Activated naive CD8-positive, alpha-beta T cell treated with anti-CD3 and anti-CD28 coated beads, Interleukin-2, amount 10 ng/mL, durations not matched to agents 7 days and 5 days (primary cell): ENCODE data around the gene CDK2. TPM values are rescaled to one million over a fixed set of nuclear protein-coding genes. Genes with fewer than 3 reads are reported as not detected.

Source experiments
- ATAC-seq: fragments of 150-1000 bp; cut with Tn5 transposase; one replicate; pipeline ENCODE4 v1.10.0; 2021; ENCODE audit warnings: low read depth, moderate library complexity
- POLR2A ChIA-PET: fragments of 350-600 bp; sonication (Branson Sonifier 250); formaldehyde crosslinking; loops from one replicate; lab custom pipeline; 2021; ENCODE audit warnings: antibody characterized with exemption; lab: Charles Lee
- DNase-seq: peaks from one replicate; pipeline ENCODE4 v3.0.0; 2021
- H3K27ac Mint-ChIP-seq: one replicate; pipeline ENCODE4 v1.8.0; 2022; ENCODE audit warnings: mild to moderate bottlenecking, mixed read lengths
- H3K27me3 Mint-ChIP-seq: one replicate; pipeline ENCODE4 v1.8.0; 2022; ENCODE audit warnings: mild to moderate bottlenecking, moderate library complexity, mixed read lengths
- H3K36me3 Mint-ChIP-seq: one replicate; pipeline ENCODE4 v1.8.0; 2021; ENCODE audit warnings: mild to moderate bottlenecking, mixed read lengths
- H3K4me1 Mint-ChIP-seq: one replicate; pipeline ENCODE4 v1.8.0; 2021; ENCODE audit warnings: mixed read lengths
- H3K4me3 Mint-ChIP-seq: one replicate; pipeline ENCODE4 v1.8.0; 2022; ENCODE audit warnings: mild to moderate bottlenecking, moderate library complexity, mixed read lengths
- H3K9me3 Mint-ChIP-seq: one replicate; pipeline ENCODE4 v1.8.0; 2021; ENCODE audit warnings: mixed read lengths
- total RNA-seq, 2 experiments: library from RNA; stranded (reverse); gene quantifications; one replicate each; pipeline ENCODE4 v1.2.3, GENCODE V29; 2021

The CDK2 gene
- total RNA-seq, 2 experiments from 2014 or later, result 117 to 125 TPM

DNA sequence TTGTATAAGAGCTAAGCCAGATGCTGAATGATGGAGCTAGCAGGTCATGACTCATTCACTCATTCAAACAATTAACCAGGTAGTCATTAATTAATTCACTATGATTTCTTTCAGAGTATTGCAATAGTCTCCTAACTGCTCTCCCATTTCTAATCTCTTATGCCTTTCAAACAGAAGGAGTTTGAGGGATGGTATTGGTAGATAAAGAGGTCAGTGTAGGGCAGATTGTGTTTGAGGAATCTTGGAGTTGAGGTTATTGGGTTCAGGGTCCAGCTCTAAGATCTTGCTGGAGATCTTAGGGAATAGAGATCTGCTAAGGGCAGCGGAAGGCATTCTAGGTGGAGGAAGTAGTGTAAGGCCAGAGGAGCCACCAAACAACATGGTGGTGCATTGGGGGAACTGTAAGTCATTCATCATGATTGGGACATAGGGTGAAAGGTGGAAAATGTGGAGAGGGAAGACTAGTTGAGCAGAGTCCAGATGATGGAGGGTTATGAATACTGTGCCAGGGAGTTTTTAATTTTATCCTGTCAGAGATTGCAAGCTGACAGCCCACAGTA lies 24.0 kb upstream of the CDK2 start:
- no peak overlapping the region for H3K4me3 Mint-ChIP-seq
- H3K27me3 Mint-ChIP-seq, result no peaks in the 10 kb centered on the region
- POLR2A ChIA-PET, result interaction anchor here (0.5 to 3.9 kb wide), 5 partner anchors 12 to 81 kb away, joined by 3 to 23 read pairs (median 9); partner anchors contain the start of genes DGKA, PYM1 and RAB5B
- H3K4me1 Mint-ChIP-seq, result peaks cover 47% of the 10 kb centered on the region
- DNase-seq (no peak), ATAC-seq (no peak)
- H3K36me3 Mint-ChIP-seq, result peaks cover 62% of the 10 kb centered on the region
- no peaks in the 10 kb centered on the region for H3K9me3 Mint-ChIP-seq
- peak overlapping the region; percentile 30 for H3K27ac Mint-ChIP-seq

DNA sequence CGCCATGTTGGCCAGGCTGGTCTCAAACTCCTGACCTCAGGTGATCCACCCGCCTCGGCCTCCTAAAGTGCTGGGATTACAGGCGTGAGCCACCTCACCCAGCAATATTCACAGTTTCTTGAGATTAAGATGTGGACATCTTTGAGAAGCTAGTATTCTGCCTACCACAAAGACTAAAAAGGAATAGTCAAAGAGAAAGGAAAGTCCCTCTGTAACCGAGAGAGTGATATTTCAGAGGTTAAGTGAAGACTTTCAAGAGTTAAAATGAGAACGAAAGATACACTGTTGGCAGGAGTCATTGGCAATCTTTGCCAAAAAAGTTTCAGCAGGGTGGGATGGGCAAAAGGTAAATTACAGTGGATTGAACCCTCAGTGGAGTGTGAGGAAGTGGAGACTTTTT lies 20.1 kb upstream of the CDK2 start:
- Mint-ChIP-seq H3K27ac (no peak overlapping the region), H3K36me3 (peaks cover 50% of the 10 kb centered on the region), H3K27me3 (no peaks in the 10 kb centered on the region), H3K4me3 (no peak overlapping the region), H3K9me3 (no peaks in the 10 kb centered on the region), H3K4me1 (peaks cover 19% of the 10 kb centered on the region)
- POLR2A ChIA-PET, result interaction anchor here (0.7 to 1.8 kb wide), 7 partner anchors 9 to 1595 kb away, joined by 3 to 5 read pairs (median 3); partner anchors contain the start of genes ORMDL2, RAB5B and SARNP
- DNase-seq, result no peak
- no peak for ATAC-seq

DNA sequence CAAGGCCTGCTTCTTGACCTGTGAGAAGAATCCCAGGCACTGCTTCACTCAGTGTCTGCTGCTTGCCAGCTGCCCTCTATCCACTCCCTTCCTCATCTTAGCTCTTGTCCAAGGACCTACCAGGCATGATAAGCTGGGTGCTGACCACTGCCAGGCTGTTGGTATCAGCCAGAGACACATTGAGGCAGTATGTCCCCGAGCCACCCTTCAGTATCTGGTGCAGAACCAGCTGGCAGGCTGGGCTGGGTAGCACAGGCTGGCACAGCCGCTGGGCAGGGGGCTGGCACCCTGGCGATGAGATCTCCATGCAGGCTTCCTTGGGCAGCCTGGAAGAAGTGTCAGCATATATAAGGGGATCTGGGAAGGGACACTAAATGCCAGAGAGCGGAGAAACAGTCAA lies 11.3 kb upstream of the CDK2 start:
- H3K27ac Mint-ChIP-seq, result no peak overlapping the region
- POLR2A ChIA-PET, result interaction anchor here (0.6 to 6.0 kb wide), 9 partner anchors 9 to 150 kb away, joined by 3 to 38 read pairs (median 8); partner anchors contain the start of genes DNAJC14 and RAB5B
- no peak overlapping the region for H3K4me3 Mint-ChIP-seq
- peaks cover 13% of the 10 kb centered on the region for H3K4me1 Mint-ChIP-seq
- H3K9me3 Mint-ChIP-seq, result no peaks in the 10 kb centered on the region
- peaks cover 26% of the 10 kb centered on the region for H3K36me3 Mint-ChIP-seq
- DNase-seq (no peak), ATAC-seq (peak; percentile 8)
- no peaks in the 10 kb centered on the region for H3K27me3 Mint-ChIP-seq

DNA sequence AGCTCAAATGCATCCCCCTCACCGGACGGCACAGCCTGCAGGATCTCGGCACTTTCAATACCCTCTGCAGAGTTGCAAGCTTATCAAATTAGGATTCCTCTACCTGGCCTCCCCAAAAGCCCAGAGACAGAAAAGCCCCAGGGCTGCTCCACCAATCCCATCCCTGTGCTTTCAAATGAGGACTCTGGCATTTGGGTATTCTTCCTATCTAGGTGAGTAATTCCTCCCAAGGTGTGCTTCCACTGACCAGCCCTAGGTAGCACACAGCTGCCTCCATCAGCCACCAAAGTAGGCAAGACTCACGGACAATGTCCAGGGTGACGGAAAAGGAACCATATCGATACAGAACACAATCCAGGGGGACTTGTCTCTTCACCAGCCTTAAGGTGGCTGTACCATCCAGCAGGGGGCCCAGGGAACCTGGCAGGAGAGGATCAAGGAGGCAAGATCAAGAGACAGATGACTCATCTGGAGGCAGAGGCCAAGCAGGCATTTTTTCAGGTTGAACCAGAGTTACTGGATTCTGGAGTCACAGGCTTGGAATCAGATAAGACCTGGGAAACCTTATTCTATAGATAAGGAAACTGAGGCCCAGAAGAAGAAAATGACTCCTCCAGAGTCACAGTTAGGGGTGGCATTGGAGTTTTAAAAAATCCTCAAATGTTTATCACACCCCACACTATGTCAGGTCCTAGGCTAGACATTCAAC lies 10.7 kb upstream of the CDK2 start:
- H3K27me3 Mint-ChIP-seq, result no peaks in the 10 kb centered on the region
- H3K36me3 Mint-ChIP-seq, result peaks cover 26% of the 10 kb centered on the region
- no peaks in the 10 kb centered on the region for H3K9me3 Mint-ChIP-seq
- POLR2A ChIA-PET, result interaction anchor here (0.6 to 6.0 kb wide), 9 partner anchors 9 to 150 kb away, joined by 3 to 38 read pairs (median 8); partner anchors contain the start of genes DNAJC14 and RAB5B
- H3K4me3 Mint-ChIP-seq, result no peak overlapping the region
- peak; percentile 69 for ATAC-seq
- H3K4me1 Mint-ChIP-seq, result peaks cover 13% of the 10 kb centered on the region
- H3K27ac Mint-ChIP-seq, result peak overlapping the region; percentile 2
- peak; percentile 48 for DNase-seq

DNA sequence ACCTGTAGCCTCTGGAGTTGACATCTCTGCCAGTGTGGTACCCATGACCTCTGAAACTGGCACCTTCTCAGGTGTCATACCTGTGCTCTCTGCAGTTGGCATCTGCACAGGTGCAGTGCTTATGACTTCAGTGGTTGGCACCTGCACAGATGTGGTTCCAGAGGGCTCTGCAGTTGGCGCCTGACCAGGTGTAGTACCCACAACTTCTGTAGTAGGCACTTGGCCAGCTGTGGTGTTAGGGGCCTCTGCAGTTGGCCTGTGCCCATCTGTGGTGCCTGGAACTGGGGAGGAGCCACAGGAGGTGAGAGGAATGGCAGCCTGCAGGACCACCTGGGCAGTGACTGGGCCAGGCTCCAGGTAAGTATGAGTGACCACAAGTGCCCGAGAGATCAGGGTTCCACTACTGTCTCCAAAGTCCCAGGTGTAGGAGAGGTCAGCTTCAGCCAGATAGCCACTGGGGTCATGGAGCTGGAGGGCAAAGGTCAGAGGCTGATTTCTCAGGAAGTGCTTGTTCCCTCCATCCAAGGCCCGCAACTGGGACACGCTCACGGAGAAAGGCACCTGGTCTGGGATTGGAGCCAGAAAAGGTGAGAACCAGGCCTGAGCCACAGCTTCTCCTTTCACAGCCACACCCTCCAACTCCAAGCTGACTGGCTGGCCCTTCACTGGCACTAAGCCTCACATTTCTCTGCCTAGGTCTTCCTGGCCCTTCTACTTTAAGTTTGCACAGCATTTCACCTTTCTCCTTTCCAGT lies 9.3 kb upstream of the CDK2 start:
- H3K27ac Mint-ChIP-seq, result peak overlapping the region; percentile 46
- no peak overlapping the region for H3K4me3 Mint-ChIP-seq
- ATAC-seq (peak; percentile 4), DNase-seq (no peak)
- peaks cover 16% of the 10 kb centered on the region for H3K36me3 Mint-ChIP-seq
- H3K4me1 Mint-ChIP-seq, result peaks cover 10% of the 10 kb centered on the region
- H3K27me3 Mint-ChIP-seq, result no peaks in the 10 kb centered on the region
- H3K9me3 Mint-ChIP-seq, result no peaks in the 10 kb centered on the region
- POLR2A ChIA-PET, result interaction anchor here (0.6 to 6.0 kb wide), 7 partner anchors 8 to 94 kb away, joined by 3 to 38 read pairs (median 8); partner anchors contain the start of gene RAB5B

DNA sequence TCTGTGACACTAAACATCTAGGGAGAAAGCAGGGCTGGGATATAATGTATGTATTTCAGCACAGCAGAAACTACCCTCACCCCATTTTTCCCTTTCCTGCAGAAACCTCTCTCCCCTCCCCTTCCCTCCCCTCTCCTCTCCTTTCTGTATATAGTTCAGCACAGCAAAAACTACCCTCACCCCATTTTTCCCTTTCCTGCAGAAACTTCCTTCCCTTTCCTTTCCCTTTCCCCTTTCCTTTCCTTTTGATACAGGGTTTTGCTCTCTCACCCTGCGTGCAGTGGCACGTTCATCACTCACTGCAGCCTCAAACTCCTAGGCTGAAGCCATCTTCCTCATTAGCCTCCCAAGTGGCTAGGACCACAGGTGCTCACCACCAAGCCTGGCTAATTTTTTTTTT lies 2.9 kb upstream of the CDK2 start:
- no peak for DNase-seq
- ATAC-seq, result no peak
- Mint-ChIP-seq H3K4me1 (peaks cover 22% of the 10 kb centered on the region), H3K27ac (peak overlapping the region; percentile 60), H3K36me3 (peaks cover 7% of the 10 kb centered on the region), H3K27me3 (no peaks in the 10 kb centered on the region), H3K4me3 (no peak overlapping the region), H3K9me3 (no peaks in the 10 kb centered on the region)
- POLR2A ChIA-PET, result interaction anchor here (1.1 kb wide), 1 partner anchor 10 kb away, joined by 4 read pairs; the partner anchor contains the start of gene RAB5B

DNA sequence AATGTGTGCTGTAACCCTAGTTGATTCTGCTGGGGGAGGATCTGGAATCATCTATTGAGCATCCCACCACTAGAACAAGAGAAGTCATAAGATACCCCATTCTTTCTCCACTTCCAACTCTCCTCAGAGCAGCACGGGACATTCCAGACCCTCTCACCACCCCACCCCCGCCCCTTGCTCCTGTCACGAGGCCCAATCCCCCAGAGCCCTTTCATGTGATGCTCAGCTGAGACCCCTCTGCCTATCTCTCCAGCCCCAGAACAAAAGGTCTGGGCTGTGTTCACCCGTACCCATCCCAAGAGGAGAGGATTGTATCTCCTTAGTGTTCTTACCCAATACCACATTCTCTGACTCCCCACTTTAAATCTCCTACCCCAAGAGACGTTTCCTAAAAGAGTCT lies 1.4 kb upstream of the CDK2 start:
- POLR2A ChIA-PET, result interaction anchor here (1.0 kb wide), 1 partner anchor 8 kb away, joined by 3 read pairs; no protein-coding TSS in a partner anchor
- Mint-ChIP-seq H3K27me3 (no peaks in the 10 kb centered on the region), H3K27ac (no peak overlapping the region), H3K36me3 (peaks cover 7% of the 10 kb centered on the region), H3K4me1 (peaks cover 24% of the 10 kb centered on the region), H3K4me3 (no peak overlapping the region), H3K9me3 (no peaks in the 10 kb centered on the region)
- no peak for DNase-seq
- ATAC-seq, result no peak

DNA sequence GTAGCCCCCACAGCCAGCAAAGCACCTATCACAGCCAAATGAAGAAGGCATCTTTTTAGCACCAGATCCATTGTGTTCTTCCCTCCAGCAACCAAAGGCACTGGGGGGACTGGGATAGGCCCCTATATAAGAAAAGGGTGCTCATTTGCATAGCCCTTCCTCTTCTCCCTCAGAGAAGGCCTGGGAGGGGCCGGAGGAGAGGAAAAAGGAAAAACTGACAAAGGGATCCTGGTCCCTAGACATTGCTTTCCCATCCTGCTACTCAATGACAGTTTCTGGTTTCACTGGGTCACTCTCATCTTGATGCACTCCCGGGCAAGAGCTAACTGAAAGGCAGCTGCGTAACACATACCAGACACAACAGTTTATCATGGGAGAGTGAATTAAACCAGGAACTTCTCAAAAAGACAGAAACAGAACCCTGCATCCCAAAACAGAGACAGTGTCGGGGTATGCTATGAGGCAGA lies 656 bp upstream of the CDK2 start, which contains the start of gene PMEL:
TSS of gene PMEL (minus strand) at position 102 of the 467 bp plus-strand sequence. CDS start at position 71, 31 bp downstream.
- peak within 1 kb of the TSS; percentile 93 for H3K27ac Mint-ChIP-seq
- H3K36me3 Mint-ChIP-seq, result peaks cover 8% of the 10 kb centered on the region
- no peaks in the 10 kb centered on the region for H3K27me3 Mint-ChIP-seq
- ATAC-seq (no peak), DNase-seq (no peak)
- H3K9me3 Mint-ChIP-seq, result no peaks in the 10 kb centered on the region
- POLR2A ChIA-PET, result no interaction called here
- H3K4me3 Mint-ChIP-seq, result peak within 1 kb of the TSS; percentile 99
- H3K4me1 Mint-ChIP-seq, result peaks cover 27% of the 10 kb centered on the region

DNA sequence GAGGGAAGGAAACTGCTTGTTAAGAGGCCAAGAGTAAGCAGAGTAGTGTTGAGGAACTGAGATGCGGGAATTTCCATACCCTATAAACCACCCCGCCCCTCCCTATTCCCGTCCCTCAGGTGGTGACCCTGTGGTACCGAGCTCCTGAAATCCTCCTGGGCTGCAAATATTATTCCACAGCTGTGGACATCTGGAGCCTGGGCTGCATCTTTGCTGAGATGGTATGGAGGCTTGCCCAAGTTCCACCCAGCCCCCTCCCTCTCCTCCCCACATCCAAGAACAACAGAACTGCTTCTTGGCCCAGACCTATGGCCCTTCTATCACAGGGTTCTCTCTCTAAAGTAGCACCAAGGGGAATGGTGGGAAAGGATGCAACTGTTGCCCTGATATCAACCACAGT lies 2.7 kb downstream of the CDK2 start:
- H3K4me1 Mint-ChIP-seq, result peaks cover 30% of the 10 kb centered on the region
- no peak for DNase-seq
- POLR2A ChIA-PET, result interaction anchor here (1.1 to 2.8 kb wide), 3 partner anchors 13 to 139 kb away, joined by 3 to 21 read pairs (median 7); no protein-coding TSS in a partner anchor
- H3K27me3 Mint-ChIP-seq, result no peaks in the 10 kb centered on the region
- no peak for ATAC-seq
- no peaks in the 10 kb centered on the region for H3K9me3 Mint-ChIP-seq
- peaks cover 10% of the 10 kb centered on the region for H3K36me3 Mint-ChIP-seq
- H3K27ac Mint-ChIP-seq, result no peak overlapping the region
- H3K4me3 Mint-ChIP-seq, result no peak overlapping the region

DNA sequence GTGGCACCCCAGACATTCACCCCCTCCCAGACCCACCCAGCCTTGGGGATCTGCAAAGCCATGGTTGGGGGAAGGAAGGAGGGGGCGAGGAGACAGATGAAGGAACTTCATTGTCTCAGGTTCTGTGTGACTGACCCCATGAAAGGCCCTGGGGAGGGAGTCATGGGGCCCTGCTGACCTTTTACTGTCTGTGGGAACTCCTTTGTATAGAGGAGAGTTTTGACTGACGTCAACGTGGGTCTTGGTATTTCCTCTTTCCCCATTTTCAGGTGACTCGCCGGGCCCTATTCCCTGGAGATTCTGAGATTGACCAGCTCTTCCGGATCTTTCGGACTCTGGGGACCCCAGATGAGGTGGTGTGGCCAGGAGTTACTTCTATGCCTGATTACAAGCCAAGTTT lies 4.1 kb downstream of the CDK2 start:
- Mint-ChIP-seq H3K4me1 (peaks cover 28% of the 10 kb centered on the region), H3K9me3 (no peaks in the 10 kb centered on the region), H3K27me3 (no peaks in the 10 kb centered on the region), H3K4me3 (no peak overlapping the region), H3K27ac (no peak overlapping the region), H3K36me3 (peaks cover 10% of the 10 kb centered on the region)
- ATAC-seq (no peak), DNase-seq (no peak)
- POLR2A ChIA-PET, result interaction anchor here (0.6 kb wide), 1 partner anchor 239 kb away, joined by 5 read pairs; no protein-coding TSS in a partner anchor

DNA sequence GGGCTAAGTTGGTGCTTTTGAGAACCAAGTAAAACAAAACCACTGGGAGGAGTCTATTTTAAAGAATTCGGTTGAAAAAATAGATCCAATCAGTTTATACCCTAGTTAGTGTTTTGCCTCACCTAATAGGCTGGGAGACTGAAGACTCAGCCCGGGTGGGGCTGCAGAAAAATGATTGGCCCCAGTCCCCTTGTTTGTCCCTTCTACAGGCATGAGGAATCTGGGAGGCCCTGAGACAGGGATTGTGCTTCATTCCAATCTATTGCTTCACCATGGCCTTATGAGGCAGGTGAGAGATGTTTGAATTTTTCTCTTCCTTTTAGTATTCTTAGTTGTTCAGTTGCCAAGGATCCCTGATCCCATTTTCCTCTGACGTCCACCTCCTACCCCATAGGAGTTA lies 5.4 kb downstream of the CDK2 start:
- no peak overlapping the region for H3K4me3 Mint-ChIP-seq
- DNase-seq, result no peak
- ATAC-seq, result no peak
- POLR2A ChIA-PET, result interaction anchor here (2.9 kb wide), 1 partner anchor 25 kb away, joined by 16 read pairs; the partner anchor contains the start of gene SUOX
- H3K27me3 Mint-ChIP-seq, result no peaks in the 10 kb centered on the region
- peak overlapping the region; percentile 4 for H3K27ac Mint-ChIP-seq
- peaks cover 27% of the 10 kb centered on the region for H3K4me1 Mint-ChIP-seq
- H3K36me3 Mint-ChIP-seq, result peaks cover 10% of the 10 kb centered on the region
- no peaks in the 10 kb centered on the region for H3K9me3 Mint-ChIP-seq

DNA sequence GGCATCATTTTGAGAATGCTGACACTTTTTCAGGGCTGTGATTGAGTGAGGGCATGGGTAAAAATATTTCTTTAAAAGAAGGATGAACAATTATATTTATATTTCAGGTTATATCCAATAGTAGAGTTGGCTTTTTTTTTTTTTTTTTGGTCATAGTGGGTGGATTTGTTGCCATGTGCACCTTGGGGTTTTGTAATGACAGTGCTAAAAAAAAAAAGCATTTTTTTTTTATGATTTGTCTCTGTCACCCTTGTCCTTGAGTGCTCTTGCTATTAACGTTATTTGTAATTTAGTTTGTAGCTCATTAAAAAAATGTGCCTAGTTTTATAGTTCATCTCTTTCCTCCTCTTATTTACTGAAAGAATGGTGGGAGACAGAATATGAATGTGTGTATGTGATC lies 5.8 kb downstream of the CDK2 start:
- Mint-ChIP-seq H3K27me3 (no peaks in the 10 kb centered on the region), H3K4me3 (no peak overlapping the region), H3K4me1 (peaks cover 26% of the 10 kb centered on the region), H3K36me3 (peaks cover 10% of the 10 kb centered on the region), H3K27ac (peak overlapping the region; percentile 4), H3K9me3 (no peaks in the 10 kb centered on the region)
- POLR2A ChIA-PET, result interaction anchor here (2.9 kb wide), 1 partner anchor 24 kb away, joined by 16 read pairs; the partner anchor contains the start of gene SUOX
- no peak for DNase-seq
- no peak for ATAC-seq
